ENCODE measurements around the gene SHANK3. TPM values are rescaled to one million over a fixed set of nuclear protein-coding genes. Genes with fewer than 3 reads are reported as not detected.

Gene SHANK3
- total and polyA plus RNA-seq, 2 experiments from 2014 or later = 0.52 to 4.9 TPM

- Histone ChIP-seq H3K79me2 (replicated peaks; ENCODE audit: insufficient read depth) (no peaks in the 10 kb centered on the region), H3K4me3 (no peak overlapping the region), H3F3A (replicated peaks; ENCODE audit: low read depth) (no peaks in the 10 kb centered on the region), H3K36me3 (ENCODE audit: insufficient read depth) (no peaks in the 10 kb centered on the region), H4K20me1 (replicated peaks; ENCODE audit: insufficient read depth) (no peaks in the 10 kb centered on the region), H3K27ac (ENCODE audit: low read depth) (no peak overlapping the region), H3K9me2 (ENCODE audit: insufficient read depth) (no peaks in the 10 kb centered on the region; the same call in 1 of the 2 replicates), H2AFZ (no peak overlapping the region), H3K4me2 (no peak overlapping the region), H3K4me1 (ENCODE audit: insufficient read depth) (no peaks in the 10 kb centered on the region), H3K27me3 (ENCODE audit: insufficient read depth) (peaks cover 15% of the 10 kb centered on the region)
- Mint-ChIP-seq H3K27me3 (ENCODE audit: insufficient read depth, low read depth, poor library complexity) (peaks cover 18% of the 10 kb centered on the region), H3K9me3 (peaks cover 32% of the 10 kb centered on the region), H3K36me3 (ENCODE audit: low read depth) (no peaks in the 10 kb centered on the region; the same call in 2 of the 3 replicates), H3K4me3 (no peak overlapping the region), H3K27ac (no peak overlapping the region), H3K4me1 (no peaks in the 10 kb centered on the region)
- ATAC-seq (no peak), DNase-seq (ENCODE audit: low spot score) (no peak)
- TF ChIP-seq POLR2AphosphoS5 (IDR thresholded peaks at IDR 0.05; ENCODE audit: low read depth) = no peak
- TF ChIP-seq ZNF331 (CRISPR knock-in tag; IDR thresholded peaks at IDR 0.05; ENCODE audit: low read depth) = no peak
- TF ChIP-seq CREB1 (CRISPR knock-in tag; IDR thresholded peaks at IDR 0.05; ENCODE audit: low read depth) = no peak
- no peak for TF ChIP-seq NANOG (IDR thresholded peaks at IDR 0.05; ENCODE audit: borderline replicate concordance)
- no peak for TF ChIP-seq JUNB (IDR thresholded peaks at IDR 0.05; ENCODE audit: unreplicated experiment)
- no peak for TF ChIP-seq EZH2 (IDR thresholded peaks at IDR 0.05; ENCODE audit: low read depth, unreplicated experiment)
- TF ChIP-seq CTCF (conservative IDR thresholded peaks at IDR 0.05; ENCODE audit: low read depth in 2 of 2) = no peak
- no peak for TF ChIP-seq REST (IDR thresholded peaks at IDR 0.05; ENCODE audit: unreplicated experiment)
- TF ChIP-seq ZNF462 (CRISPR knock-in tag; IDR thresholded peaks at IDR 0.05) = no peak
- no peak for TF ChIP-seq EZH2phosphoT487 (IDR thresholded peaks at IDR 0.05; ENCODE audit: unreplicated experiment)
- TF ChIP-seq STAT1 (IDR thresholded peaks at IDR 0.05; ENCODE audit: unreplicated experiment) = no peak
- TF ChIP-seq ETS1 (IDR thresholded peaks at IDR 0.05) = no peak
- TF ChIP-seq ZNF114 (CRISPR knock-in tag; IDR thresholded peaks at IDR 0.05) = no peak
These were observed 14.7 kb upstream of the SHANK3 start for GRCh38 chr22:50657925-50658324.
